GM19324 (cell line): Measurements from ENCODE around the gene TREM2.

Source experiments
- ATAC-seq: cut with Tn5 transposase; IDR thresholded peaks from one replicate; pipeline ENCODE4 v1.9.1; 2021; ENCODE audit warnings: mild to moderate bottlenecking, moderate library complexity; ENCODE audit not compliant: unreplicated experiment, low FRiP score

TREM2 gene

GRCh38 chr6:41184761-41185160 is 21.8 kb upstream of the TREM2 start:
- ATAC-seq = no peak

- no peak for ATAC-seq
Measured at GRCh38 chr6:41182069-41183034, 19.4 kb upstream of the TREM2 start.

GRCh38 chr6:41181566-41181965 is 18.6 kb upstream of the TREM2 start:
- ATAC-seq = no peak

GRCh38 chr6:41179163-41179562 is 16.2 kb upstream of the TREM2 start:
- ATAC-seq = no peak

- ATAC-seq = no peak
Measured at GRCh38 chr6:41177695-41178094, 14.8 kb upstream of the TREM2 start.

GRCh38 chr6:41177287-41177686 is 14.4 kb upstream of the TREM2 start:
- no peak for ATAC-seq

- ATAC-seq = no peak
Measured at GRCh38 chr6:41176189-41176588, 13.3 kb upstream of the TREM2 start.

- no peak for ATAC-seq
Measured at GRCh38 chr6:41175084-41175483, 12.2 kb upstream of the TREM2 start.

GRCh38 chr6:41174610-41175009 is 11.7 kb upstream of the TREM2 start:
- no peak for ATAC-seq

GRCh38 chr6:41171908-41172307 is 9.0 kb upstream of the TREM2 start:
- no peak for ATAC-seq

- ATAC-seq = no peak
Measured at GRCh38 chr6:41170547-41171160, 7.7 kb upstream of the TREM2 start.

- no peak for ATAC-seq
Measured at GRCh38 chr6:41167173-41167963, 4.5 kb upstream of the TREM2 start.

GRCh38 chr6:41164551-41165120 is 1.7 kb upstream of the TREM2 start:
- ATAC-seq = no peak

GRCh38 chr6:41163419-41163717 is 452 bp upstream of the TREM2 start:
- ATAC-seq = no peak

GRCh38 chr6:41161851-41162552 is 914 bp downstream of the TREM2 start:
- ATAC-seq = no peak

GRCh38 chr6:41161380-41161779 is 1.5 kb downstream of the TREM2 start:
- ATAC-seq = no peak

- ATAC-seq = no peak
Measured at GRCh38 chr6:41160933-41161332, 2.0 kb downstream of the TREM2 start.

- no peak for ATAC-seq
Measured at GRCh38 chr6:41159415-41160082, 3.4 kb downstream of the TREM2 start.

GRCh38 chr6:41157323-41157722 is 5.6 kb downstream of the TREM2 start:
- ATAC-seq = no peak

- ATAC-seq = no peak
Measured at GRCh38 chr6:41156771-41157170, 6.1 kb downstream of the TREM2 start.
